Stomach (tissue), 9 donors: ENCODE measurements around the gene TMEM178A. TPM values are rescaled to one million over a fixed set of nuclear protein-coding genes. Genes with fewer than 3 reads are reported as not detected.

Experiments used
- DNase-seq, 2 donors: peaks; one replicate each; pipeline versions ENCODE4 v3.0.0 to v3.0.0-alpha.2; 2013 to 2019
- H3K27ac ChIP-seq, 5 donors: fragments of 200-600 bp in 4 of 5; sonication (generic) in 4 of 5; one replicate each; pipeline ENCODE4 v1.5.1; 2013 to 2019; ENCODE audit warnings: mild to moderate bottlenecking in 1 of 5, moderate library complexity in 1 of 5
- H3K27me3 ChIP-seq, 3 donors: fragments of 200-600 bp; sonication (generic); one replicate each; pipeline ENCODE4 v1.5.1; 2017 to 2019; ENCODE audit warnings: mixed run types in 1 of 3
- H3K36me3 ChIP-seq, 4 donors: fragments of 200-600 bp; sonication (generic); 1 replicate in 3 of 4; 2 replicates in 1 of 4; pipeline ENCODE4 v1.5.1; 2016 to 2019
- H3K4me1 ChIP-seq, 4 donors: fragments of 200-600 bp; sonication (generic); one replicate each; pipeline ENCODE4 v1.5.1; 2016 to 2019
- H3K4me3 ChIP-seq, 4 donors: fragments of 200-600 bp; sonication (generic) in 3 of 4; one replicate each; pipeline ENCODE4 v1.5.1; 2016 to 2019; ENCODE audit warnings: mild to moderate bottlenecking in 1 of 4
- H3K9me3 ChIP-seq, 4 donors: fragments of 200-600 bp; sonication (generic); one replicate each; pipeline ENCODE4 v1.5.1; 2016 to 2019
- CTCF ChIP-seq, 7 experiments: fragments of 450-650 bp in 4 of 7; fragments of 200-600 bp in 3 of 7; sonication (generic) in 3 of 7; IDR thresholded peaks; one replicate each; pipeline ENCODE4 v1.5.1; 2016 to 2019; ENCODE audit warnings: antibody characterized with exemption in 7 of 7, control low read depth in 2 of 7, mild to moderate bottlenecking in 1 of 7
- EP300 ChIP-seq: sonication (generic); formaldehyde crosslinking; IDR thresholded peaks from one replicate; pipeline ENCODE4 v1.6.1; 2017; ENCODE audit warnings: antibody characterized with exemption
- POLR2A ChIP-seq, 4 donors: fragments of 450-650 bp; IDR thresholded peaks; one replicate each; pipeline ENCODE4 v1.6.1; 2016; ENCODE audit warnings: antibody characterized with exemption in 4 of 4, control low read depth in 2 of 4, mild to moderate bottlenecking in 1 of 4, moderate library complexity in 1 of 4
- POLR2AphosphoS5 ChIP-seq, 3 donors: sonication (generic); formaldehyde crosslinking; IDR thresholded peaks; one replicate each; pipeline ENCODE4 v1.6.1; 2016; ENCODE audit warnings: antibody characterized with exemption in 3 of 3
- WGBS, 5 donors: extraction: QIAGEN DNeasy Blood & Tissue Kit in 3 of 5; methylation state at CpG; one replicate each; pipeline versions ENCODE4 v1.1.5 to v1.1.7; 2013 to 2018; 5-methylcytosine and 5-hydroxymethylcytosine counted together
- intact Hi-C: fragments of 100-400 bp; cut with DNase I; formaldehyde crosslinking; loops from one replicate; pipeline ENCODE4 v1.15.1; 2023; ENCODE audit warnings: low total_unique reads
- polyA plus RNA-seq, 3 donors: library from polyadenylated mRNA; stranded (reverse); fragments of 200-250 nt; gene quantifications; one replicate each; pipeline ENCODE4 v1.2.3, GENCODE V29; 2013
- total RNA-seq, 5 donors: library from RNA; depleted of rRNA; stranded (reverse); fragments of >200 nt; gene quantifications; one replicate each; pipeline versions ENCODE4 v1.1.0 to v1.2.3, GENCODE V29; 2014 to 2016
- donor health status: healthy with polysubstance abuse.
- donor health status: Bipolar disorder and iron deficiency.
- donor health status: healthy.

TMEM178A gene
- total and polyA plus RNA-seq, 8 donors: 0.62 to 36.5 (median 4.4) TPM

- peaks cover 17 to 96% (median 88%) of the 10 kb centered on the region in 4 donors for H3K36me3 ChIP-seq
- DNase-seq: no peak
- peaks cover 0 to 5% (median 0%) of the 10 kb centered on the region in 4 donors for H3K4me1 ChIP-seq
- H3K9me3 ChIP-seq: no peaks in the 10 kb centered on the region
- TF ChIP-seq POLR2AphosphoS5 (IDR thresholded peaks at IDR 0.05) (no peak), CTCF (IDR thresholded peaks at IDR 0.05) (no peak), POLR2A (IDR thresholded peaks at IDR 0.05) (no peak), EP300 (no peak)
- no peaks in the 10 kb centered on the region for H3K27me3 ChIP-seq
- WGBS, 5 donors: 35 to 58% (median 46%) methylated on average over 5 of the region's 5 CpGs
- intact Hi-C loops: no loop called here
- H3K27ac ChIP-seq: no peak overlapping the region
- H3K4me3 ChIP-seq: no peak overlapping the region
These were observed 73.7 kb downstream of the TMEM178A start for GRCh38 chr2:39739386-39739785.

- intact Hi-C loops: no loop called here
- H3K36me3 ChIP-seq: peaks cover 12 to 88% (median 75%) of the 10 kb centered on the region in 4 donors
- H3K4me1 ChIP-seq: peaks cover 0 to 5% (median 0%) of the 10 kb centered on the region in 4 donors
- 97 to 100% (median 99%) methylated on average over 1 of the region's 1 CpG for WGBS, 5 donors
- H3K9me3 ChIP-seq: no peaks in the 10 kb centered on the region
- H3K4me3 ChIP-seq: no peak overlapping the region
- no peak for TF ChIP-seq EP300
- no peak for TF ChIP-seq POLR2AphosphoS5 (IDR thresholded peaks at IDR 0.05)
- TF ChIP-seq POLR2A (IDR thresholded peaks at IDR 0.05): no peak
- TF ChIP-seq CTCF (IDR thresholded peaks at IDR 0.05): no peak
- H3K27ac ChIP-seq: no peak overlapping the region
- no peaks in the 10 kb centered on the region for H3K27me3 ChIP-seq
- no peak for DNase-seq
These were observed 76.2 kb downstream of the TMEM178A start for GRCh38 chr2:39741871-39742270.

- Histone ChIP-seq H3K4me3 (no peak overlapping the region), H3K4me1 (peaks cover 0 to 5% (median 0%) of the 10 kb centered on the region in 4 donors), H3K9me3 (no peaks in the 10 kb centered on the region), H3K36me3 (peaks cover 12 to 75% (median 67%) of the 10 kb centered on the region in 4 donors), H3K27ac (no peak overlapping the region), H3K27me3 (no peaks in the 10 kb centered on the region)
- intact Hi-C loops: no loop called here
- TF ChIP-seq POLR2A (IDR thresholded peaks at IDR 0.05) (no peak), EP300 (no peak), CTCF (IDR thresholded peaks at IDR 0.05) (no peak), POLR2AphosphoS5 (IDR thresholded peaks at IDR 0.05) (no peak)
- 42 to 78% (median 63%) methylated on average over 1 of the region's 1 CpG for WGBS, 5 donors
- no peak for DNase-seq
These were observed 77.6 kb downstream of the TMEM178A start for GRCh38 chr2:39743269-39743776.

GRCh38 chr2:39755466-39755865 lies 89.7 kb downstream of the TMEM178A start:
- TF ChIP-seq POLR2AphosphoS5 (IDR thresholded peaks at IDR 0.05) (no peak), EP300 (no peak), CTCF (IDR thresholded peaks at IDR 0.05) (no peak), POLR2A (IDR thresholded peaks at IDR 0.05) (no peak)
- Histone ChIP-seq H3K9me3 (no peaks in the 10 kb centered on the region), H3K4me3 (no peak overlapping the region), H3K4me1 (peaks cover 0 to 10% (median 0%) of the 10 kb centered on the region in 4 donors), H3K27ac (no peak overlapping the region), H3K36me3 (peaks cover 43 to 99% (median 96%) of the 10 kb centered on the region in 4 donors), H3K27me3 (no peaks in the 10 kb centered on the region)
- DNase-seq: no peak
- WGBS, 5 donors: 93 to 98% (median 97%) methylated on average over 1 of the region's 1 CpG
- intact Hi-C loops: no loop called here
